Measurements from ENCODE around the gene NAA10.

The NAA10 gene

DNA sequence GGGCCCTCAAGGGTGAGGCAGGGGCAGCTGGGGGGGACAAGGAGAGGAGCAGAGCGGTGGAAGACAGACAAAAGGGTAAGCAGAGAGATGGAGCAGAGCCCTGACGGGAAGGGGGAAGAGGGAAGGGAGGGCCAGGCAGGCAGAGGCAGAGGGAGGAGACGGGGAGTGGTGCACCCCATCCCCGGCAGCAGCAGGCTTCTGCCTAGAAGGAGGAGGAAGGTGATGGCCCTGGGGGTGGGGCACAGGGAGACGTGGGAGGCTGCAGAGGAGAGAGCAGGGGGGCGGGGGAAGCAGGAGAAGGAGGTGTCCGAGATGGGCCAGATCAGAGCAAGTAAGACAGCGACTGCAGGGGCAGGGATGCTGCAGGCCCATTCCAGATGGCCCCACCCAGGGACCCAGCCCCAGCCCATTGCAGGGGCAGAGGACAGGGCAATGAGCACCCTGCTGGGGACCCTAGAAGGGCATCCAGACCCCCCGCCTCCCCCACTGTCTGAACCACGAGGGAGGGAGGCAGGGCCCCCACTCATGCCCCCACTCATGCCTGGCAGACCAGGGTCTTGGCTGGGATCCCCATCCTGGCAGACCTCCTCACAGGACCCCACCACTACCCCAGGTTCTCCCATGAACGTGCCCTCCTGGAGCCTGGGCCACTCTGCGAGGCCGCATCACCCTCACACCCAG, 51.5 kb downstream of the NAA10 start:
- no peak for DNase-seq

DNA sequence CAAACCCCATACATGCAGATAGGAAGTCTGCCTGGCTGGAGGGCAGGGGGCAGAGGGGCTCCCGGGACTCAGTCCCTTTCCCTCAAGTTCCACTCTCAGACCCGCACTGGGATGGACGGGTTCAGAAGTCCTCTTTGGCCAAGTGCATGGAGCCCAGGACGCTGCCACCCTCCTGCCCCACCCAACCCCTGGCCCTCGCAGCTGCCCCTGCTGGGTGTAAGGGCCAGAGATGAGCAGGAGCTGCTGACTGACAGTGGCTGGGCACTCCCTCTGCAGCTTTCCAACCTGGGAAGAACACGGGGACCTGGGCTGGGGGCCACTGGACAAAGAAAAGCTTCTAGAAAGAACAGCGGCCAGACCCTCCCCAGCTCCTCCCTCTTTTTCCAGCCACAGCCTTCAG, 52.3 kb downstream of the NAA10 start:
- DNase-seq, result no peak

DNA sequence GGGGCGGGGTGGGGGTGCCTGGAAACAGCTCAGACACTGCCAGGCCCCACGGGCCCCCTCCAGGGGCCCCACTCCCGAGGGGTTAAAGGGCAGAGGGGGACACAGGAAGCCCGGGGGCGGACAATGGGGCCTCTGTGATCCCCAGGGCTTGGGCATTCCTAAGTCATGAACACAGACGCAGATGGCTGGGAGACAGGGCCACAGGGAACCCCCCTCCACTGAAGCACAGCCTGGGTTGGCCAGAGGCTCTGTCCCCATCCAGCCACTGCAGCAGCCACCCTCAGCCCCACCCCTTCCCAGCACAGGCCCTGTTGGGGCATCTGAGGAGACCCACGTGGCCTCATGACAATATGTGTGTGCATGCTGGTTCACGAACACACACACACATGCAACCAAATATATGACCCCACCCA, 52.7 kb downstream of the NAA10 start:
- DNase-seq, result no peak

DNA sequence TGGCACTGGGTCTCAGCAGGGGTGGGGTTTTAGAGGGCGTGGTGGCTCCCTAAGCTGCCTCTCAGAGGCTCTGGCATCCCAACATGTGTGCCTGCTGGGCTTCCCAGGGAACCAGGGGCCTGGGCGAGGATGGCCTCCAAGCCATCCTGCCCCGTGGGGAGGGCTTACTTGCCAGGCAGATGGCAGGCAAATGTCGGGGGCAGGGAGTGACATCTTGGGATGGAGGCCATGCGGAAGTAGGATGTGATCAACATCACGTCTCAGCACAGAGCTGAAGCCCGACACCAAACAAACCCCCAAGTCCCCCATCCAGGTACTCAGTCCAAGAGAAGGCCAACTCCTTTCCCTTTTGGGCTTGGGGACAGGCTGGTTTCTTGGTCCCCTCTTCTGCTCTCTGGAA, 53.6 kb downstream of the NAA10 start:
- peak in 1 of 2 experiments; percentile 42 for DNase-seq

DNA sequence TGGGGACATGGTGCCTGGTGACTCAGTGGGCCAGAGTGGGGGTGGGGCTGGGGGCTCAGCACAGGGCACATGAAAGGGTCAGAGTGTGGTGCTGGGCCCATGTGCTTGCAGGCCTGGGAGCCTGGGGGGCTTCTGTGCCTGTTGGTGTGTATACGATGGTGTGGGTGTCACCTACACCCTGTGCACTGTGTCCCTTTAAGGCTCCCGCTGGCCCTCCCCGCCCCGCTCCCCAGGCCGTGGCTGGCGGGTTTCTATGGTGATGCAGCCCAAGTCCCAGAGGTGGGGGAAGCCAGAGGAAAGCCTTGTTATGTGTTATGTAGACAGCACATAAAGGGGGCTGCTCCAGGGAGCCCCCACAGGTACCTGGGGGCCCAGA, 54.4 kb downstream of the NAA10 start:
- DNase-seq, result no peak

DNA sequence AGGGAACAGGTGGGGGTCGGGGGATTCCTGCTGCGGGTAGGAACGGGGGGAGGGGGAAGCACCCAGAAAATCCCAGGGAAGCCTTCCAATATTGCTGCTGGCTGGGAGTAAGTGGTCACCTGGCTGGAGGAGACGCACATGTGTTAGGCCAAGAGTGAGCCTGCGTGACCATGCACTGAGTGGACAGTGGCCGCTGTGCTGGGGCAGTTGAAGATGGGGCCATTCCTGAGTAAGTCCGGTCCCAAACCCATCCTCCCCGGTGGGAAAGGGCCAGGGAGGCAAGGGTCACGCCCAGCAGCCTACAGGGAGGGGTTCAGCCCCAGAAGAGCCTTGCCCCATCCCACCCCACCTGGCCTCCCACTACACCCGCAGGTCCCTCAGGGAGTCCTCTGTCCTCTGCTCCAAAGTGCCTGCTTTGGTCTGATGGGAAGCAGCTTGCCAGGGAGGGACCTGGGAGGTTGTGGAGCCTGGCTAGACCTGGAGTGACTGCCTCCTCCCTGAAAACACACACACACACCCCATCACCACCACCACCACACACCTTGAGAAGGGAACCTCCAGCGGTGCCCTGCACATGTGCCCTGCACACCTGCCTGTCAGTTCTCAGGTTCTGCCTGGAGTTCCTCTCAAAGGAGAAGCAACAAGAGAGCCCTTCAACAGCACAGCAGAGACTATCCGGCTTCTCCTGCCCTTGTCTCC, 54.9 kb downstream of the NAA10 start:
- peak in 1 of 2 experiments; percentile 37 for DNase-seq

Measured in NCI-H524 (cell line).